GM06990 (cell line): ENCODE results near the gene RGS7.

ENCODE experiments used
- DNase-seq: peaks from one replicate; pipeline ENCODE4 v3.0.0-alpha.2; 2011; ENCODE audit not compliant: insufficient read length; ENCODE audit errors: extremely low read depth
- H3K27me3 ChIP-seq: replicated peaks from 2 replicates; pipeline ENCODE4 v1.6.0; 2011; ENCODE audit warnings: low read length; ENCODE audit not compliant: control insufficient read depth, insufficient read depth
- H3K36me3 ChIP-seq: 2 replicates; pipeline ENCODE4 v1.5.1; 2011; ENCODE audit warnings: low read length; ENCODE audit not compliant: control insufficient read depth, insufficient read depth
- H3K4me3 ChIP-seq: replicated peaks from 2 replicates; pipeline ENCODE4 v1.5.1; 2011; ENCODE audit warnings: low read depth, mild to moderate bottlenecking, control low read depth, low read length
- CTCF ChIP-seq: IDR thresholded peaks from 2 replicates; pipeline ENCODE4 v1.5.1; 2011; ENCODE audit warnings: low read length, control low read depth, mild to moderate bottlenecking, inconsistent platforms; ENCODE audit not compliant: insufficient read depth, poor library complexity, severe bottlenecking

RGS7 gene

GRCh38 chr1:241045659-241046058 lies 311.3 kb downstream of the RGS7 start:
- no peak for DNase-seq
- Histone ChIP-seq H3K4me3 (no peak overlapping the region), H3K27me3 (no peaks in the 10 kb centered on the region), H3K36me3 (no peaks in the 10 kb centered on the region)
- TF ChIP-seq CTCF, result no peak

- Histone ChIP-seq H3K4me3 (no peak overlapping the region), H3K27me3 (no peaks in the 10 kb centered on the region), H3K36me3 (no peaks in the 10 kb centered on the region)
- no peak for DNase-seq
- no peak for TF ChIP-seq CTCF
Measured at GRCh38 chr1:241034203-241034936, 322.6 kb downstream of the RGS7 start.

- Histone ChIP-seq H3K27me3 (no peaks in the 10 kb centered on the region), H3K36me3 (no peaks in the 10 kb centered on the region), H3K4me3 (no peak overlapping the region)
- no peak for DNase-seq
- TF ChIP-seq CTCF, result no peak
Measured at GRCh38 chr1:241024834-241025233, 332.2 kb downstream of the RGS7 start.

- DNase-seq, result no peak
- Histone ChIP-seq H3K27me3 (no peaks in the 10 kb centered on the region), H3K36me3 (no peaks in the 10 kb centered on the region), H3K4me3 (no peak overlapping the region)
- TF ChIP-seq CTCF, result no peak
Measured at GRCh38 chr1:241022366-241022765, 334.6 kb downstream of the RGS7 start.

- H3K36me3 ChIP-seq, result no peaks in the 10 kb centered on the region
- TF ChIP-seq CTCF, result no peak
- no peaks in the 10 kb centered on the region for H3K27me3 ChIP-seq
- no peak overlapping the region for H3K4me3 ChIP-seq
- DNase-seq, result no peak
Measured at GRCh38 chr1:241020851-241021697, 335.9 kb downstream of the RGS7 start.
